Right atrium auricular region (tissue), 2 donors: Measurements from ENCODE around the gene MAPK8IP1. TPM values are rescaled to one million over a fixed set of nuclear protein-coding genes. Genes with fewer than 3 reads are reported as not detected.

Source experiments
- DNase-seq: peaks from one replicate; pipeline ENCODE4 v3.0.0-alpha.2; 2019; ENCODE audit warnings: low spot score
- H3K27ac ChIP-seq, 2 donors: fragments of 200-600 bp; sonication (generic); 1 replicate in 1 of 2; 2 replicates in 1 of 2; pipeline ENCODE4 v1.5.1; 2016 to 2019
- H3K27me3 ChIP-seq, 2 donors: fragments of 200-600 bp; sonication (generic); one replicate each; pipeline versions ENCODE4 v1.5.1 to v1.6.0; 2017 to 2019
- H3K36me3 ChIP-seq: fragments of 200-600 bp; sonication (generic); one replicate; pipeline ENCODE4 v1.5.1; 2016
- H3K4me1 ChIP-seq, 2 donors: fragments of 200-600 bp; sonication (generic); one replicate each; pipeline versions ENCODE4 v1.5.1 to v1.6.0; 2017 to 2019
- H3K4me3 ChIP-seq, 2 donors: fragments of 200-600 bp; sonication (generic); 1 replicate in 1 of 2; 2 replicates in 1 of 2; pipeline ENCODE4 v1.5.1; 2017 to 2019; ENCODE audit warnings: mild to moderate bottlenecking in 1 of 2, moderate library complexity in 1 of 2
- H3K9me3 ChIP-seq, 2 donors: fragments of 200-600 bp; sonication (generic); one replicate each; pipeline ENCODE4 v1.5.1; 2019
- total RNA-seq, 2 donors: library from RNA; depleted of rRNA; stranded (reverse); fragments of >200 nt; gene quantifications; one replicate each; pipeline ENCODE4 v1.1.0, GENCODE V29; 2016
- TF ChIP-seq, protein P1 (sequence below), 2 donors: fragments of 200-600 bp; sonication (generic); IDR thresholded peaks; one replicate each; pipeline ENCODE4 v1.5.1; 2019; ENCODE audit warnings: antibody characterized with exemption in 2 of 2

MAPK8IP1 gene
- total RNA-seq, 2 donors from 2014 or later = 7.3 to 8.9 TPM

DNA sequence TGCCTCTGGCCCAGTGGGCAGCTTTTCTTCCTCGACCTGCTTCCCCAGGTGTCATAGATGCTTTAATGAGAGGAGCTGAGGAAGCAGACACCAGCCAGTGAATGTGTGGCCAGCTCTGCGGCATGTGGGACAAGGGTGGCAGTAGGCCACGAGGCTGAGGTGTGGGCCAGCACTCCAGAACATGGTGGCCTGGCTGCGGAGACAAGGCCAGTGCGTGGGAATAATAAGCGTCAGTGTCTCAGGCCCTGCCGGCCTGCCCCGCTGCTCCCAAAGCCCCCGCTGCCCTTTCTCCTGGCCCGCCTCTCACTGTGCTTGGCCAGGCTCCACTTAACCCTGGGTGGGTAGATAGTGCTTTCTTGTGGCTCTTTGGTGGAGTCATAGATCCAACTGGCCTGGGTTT, 2.1 kb downstream of the MAPK8IP1 start:
- DNase-seq = no peak

DNA sequence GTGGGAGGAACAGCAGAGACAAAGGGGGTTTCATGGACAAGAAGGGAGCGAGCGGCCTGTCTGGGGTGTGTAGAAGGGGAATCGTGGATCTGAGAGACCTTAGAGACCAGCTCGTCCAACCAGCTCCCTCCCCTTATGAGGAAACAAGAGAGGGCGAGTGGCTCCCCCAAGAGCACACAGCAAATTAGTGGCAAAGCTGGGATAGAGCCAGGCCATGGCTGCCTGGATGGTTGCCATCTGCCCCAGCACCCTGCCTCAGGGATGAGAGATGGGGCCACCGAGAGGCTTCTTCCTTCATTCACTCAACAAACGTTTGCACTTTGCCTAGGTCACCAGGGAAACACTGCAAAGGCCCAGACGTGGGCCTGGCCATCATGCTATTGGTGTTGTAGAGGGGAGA, 4.1 kb downstream of the MAPK8IP1 start:
- TF ChIP-seq, protein P1, sequence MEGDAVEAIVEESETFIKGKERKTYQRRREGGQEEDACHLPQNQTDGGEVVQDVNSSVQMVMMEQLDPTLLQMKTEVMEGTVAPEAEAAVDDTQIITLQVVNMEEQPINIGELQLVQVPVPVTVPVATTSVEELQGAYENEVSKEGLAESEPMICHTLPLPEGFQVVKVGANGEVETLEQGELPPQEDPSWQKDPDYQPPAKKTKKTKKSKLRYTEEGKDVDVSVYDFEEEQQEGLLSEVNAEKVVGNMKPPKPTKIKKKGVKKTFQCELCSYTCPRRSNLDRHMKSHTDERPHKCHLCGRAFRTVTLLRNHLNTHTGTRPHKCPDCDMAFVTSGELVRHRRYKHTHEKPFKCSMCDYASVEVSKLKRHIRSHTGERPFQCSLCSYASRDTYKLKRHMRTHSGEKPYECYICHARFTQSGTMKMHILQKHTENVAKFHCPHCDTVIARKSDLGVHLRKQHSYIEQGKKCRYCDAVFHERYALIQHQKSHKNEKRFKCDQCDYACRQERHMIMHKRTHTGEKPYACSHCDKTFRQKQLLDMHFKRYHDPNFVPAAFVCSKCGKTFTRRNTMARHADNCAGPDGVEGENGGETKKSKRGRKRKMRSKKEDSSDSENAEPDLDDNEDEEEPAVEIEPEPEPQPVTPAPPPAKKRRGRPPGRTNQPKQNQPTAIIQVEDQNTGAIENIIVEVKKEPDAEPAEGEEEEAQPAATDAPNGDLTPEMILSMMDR (IDR thresholded peaks at IDR 0.05) = no peak
- no peak overlapping the region for H3K4me3 ChIP-seq
- DNase-seq = no peak
- H3K27ac ChIP-seq = no peak overlapping the region
- no peaks in the 10 kb centered on the region for H3K9me3 ChIP-seq
- H3K4me1 ChIP-seq = peaks cover 0 to 8% of the 10 kb centered on the region in 2 donors
- H3K36me3 ChIP-seq = no peaks in the 10 kb centered on the region
- no peaks in the 10 kb centered on the region for H3K27me3 ChIP-seq

More for the DNA sequence above, 2.1 kb downstream of the MAPK8IP1 start:
- Histone ChIP-seq H3K27me3 (no peaks in the 10 kb centered on the region), H3K9me3 (no peaks in the 10 kb centered on the region), H3K4me3 (no peak overlapping the region), H3K4me1 (peaks cover 0 to 8% of the 10 kb centered on the region in 2 donors), H3K36me3 (peaks cover 4% of the 10 kb centered on the region), H3K27ac (no peak overlapping the region)
- TF ChIP-seq, protein P1 (IDR thresholded peaks at IDR 0.05) = no peak

DNA sequence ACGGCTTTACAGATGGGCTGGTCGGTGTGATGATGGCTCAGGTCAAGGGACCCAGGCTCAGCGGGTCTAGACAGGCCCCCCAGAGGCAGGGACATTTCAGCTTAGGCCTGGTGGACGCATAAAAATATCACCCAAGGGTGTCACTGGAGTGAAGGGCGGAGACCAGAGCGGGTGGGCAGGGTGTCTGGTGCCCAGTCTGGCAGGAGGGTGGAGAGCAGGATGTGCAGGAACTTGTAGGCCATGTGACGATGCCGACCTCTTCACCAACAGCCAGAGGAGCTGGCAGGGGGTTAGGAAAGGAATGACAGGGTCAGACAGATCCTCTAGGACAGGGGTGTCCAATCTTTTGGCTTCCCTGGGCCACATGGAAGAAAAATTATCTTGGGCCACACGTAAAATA, 4.5 kb downstream of the MAPK8IP1 start:
- Histone ChIP-seq H3K27me3 (no peaks in the 10 kb centered on the region), H3K4me1 (peaks cover 0 to 8% of the 10 kb centered on the region in 2 donors), H3K27ac (no peak overlapping the region), H3K9me3 (no peaks in the 10 kb centered on the region), H3K36me3 (no peaks in the 10 kb centered on the region), H3K4me3 (no peak overlapping the region)
- TF ChIP-seq, protein P1 (IDR thresholded peaks at IDR 0.05) = no peak
- no peak for DNase-seq

DNA sequence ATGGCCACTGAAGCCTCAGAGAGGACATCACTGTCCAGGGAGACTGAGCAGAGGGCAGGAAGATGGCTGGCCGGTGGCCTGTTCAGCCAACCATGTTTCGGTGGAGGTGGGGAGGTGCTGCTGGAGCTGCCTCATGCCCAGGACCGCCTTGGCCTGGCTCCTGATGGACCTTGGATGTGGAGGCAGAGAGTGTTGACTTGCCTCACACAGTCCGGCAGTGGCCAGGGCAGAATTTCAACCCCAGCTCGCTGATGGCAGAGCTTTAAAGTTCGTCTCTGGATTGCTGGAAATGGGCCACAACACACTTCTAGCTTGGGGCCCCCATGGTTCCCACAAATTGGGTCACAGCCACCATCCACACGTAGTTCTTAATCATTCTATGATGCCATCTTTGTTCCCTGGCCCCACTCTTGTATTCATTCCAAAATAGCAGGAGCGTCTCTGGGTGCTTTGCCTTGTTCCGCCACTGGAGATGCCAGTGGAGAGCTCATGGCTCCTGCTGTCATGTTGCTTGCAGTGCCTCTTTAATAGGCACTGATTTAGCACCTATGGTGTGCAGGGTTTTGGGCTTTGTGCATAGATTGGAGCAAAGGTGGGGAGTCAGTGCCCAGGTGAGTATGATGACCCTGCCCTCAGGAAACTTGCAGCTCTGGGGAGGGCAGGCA, 5.6 kb downstream of the MAPK8IP1 start:
- no peak for DNase-seq
- Histone ChIP-seq H3K36me3 (no peaks in the 10 kb centered on the region), H3K4me3 (no peak overlapping the region), H3K27ac (no peak overlapping the region), H3K4me1 (peaks cover 0 to 3% of the 10 kb centered on the region in 2 donors), H3K9me3 (no peaks in the 10 kb centered on the region), H3K27me3 (no peaks in the 10 kb centered on the region)
- TF ChIP-seq, protein P1 (IDR thresholded peaks at IDR 0.05) = no peak

DNA sequence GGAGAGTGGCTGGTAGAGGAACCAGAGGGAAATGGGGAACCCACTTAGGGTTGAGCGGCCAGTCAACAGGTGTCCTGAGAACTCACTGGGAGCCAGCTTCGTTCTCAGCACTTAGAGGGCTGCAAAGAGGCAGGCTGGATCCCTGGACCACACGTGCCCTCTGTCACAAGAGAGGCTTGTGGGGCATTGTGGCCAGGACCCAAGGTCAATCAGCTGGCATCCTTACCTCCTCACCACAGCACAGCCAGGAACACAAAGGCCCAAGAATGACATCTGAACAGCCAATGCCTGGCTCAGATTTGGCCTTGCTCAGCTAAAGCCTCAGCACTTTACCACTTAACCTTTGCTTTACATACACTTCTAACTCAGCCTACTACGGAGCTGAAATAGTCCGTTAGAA, 7.4 kb downstream of the MAPK8IP1 start:
- no peak for DNase-seq

More for the DNA sequence above, 7.4 kb downstream of the MAPK8IP1 start:
- TF ChIP-seq, protein P1 (IDR thresholded peaks at IDR 0.05) = no peak
- no peaks in the 10 kb centered on the region for H3K9me3 ChIP-seq
- no peak overlapping the region for H3K27ac ChIP-seq
- H3K4me1 ChIP-seq = no peaks in the 10 kb centered on the region
- no peak overlapping the region for H3K4me3 ChIP-seq
- no peaks in the 10 kb centered on the region for H3K27me3 ChIP-seq
- H3K36me3 ChIP-seq = no peaks in the 10 kb centered on the region
